ENCODE results near the gene OGN.

Gene OGN

DNA sequence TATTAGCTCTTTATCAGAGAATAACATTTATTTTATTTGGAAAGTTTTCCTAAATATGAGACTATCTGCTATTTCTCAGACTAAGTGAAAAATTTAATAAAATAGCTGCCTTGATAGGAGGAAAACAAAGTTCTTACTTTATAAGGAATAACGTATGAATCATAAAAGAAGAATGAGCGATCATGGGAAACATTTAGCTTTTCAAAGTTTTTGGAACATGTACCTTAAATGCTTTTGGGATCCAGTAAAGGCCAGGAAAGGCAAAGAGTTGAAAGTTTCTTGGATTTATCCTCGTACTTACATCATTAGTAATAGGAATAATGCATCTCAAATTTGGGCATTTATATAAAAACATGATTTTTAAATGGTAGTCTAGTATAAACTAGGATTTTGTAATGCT, 19.4 kb downstream of the OGN start:
- no peak overlapping the region for H3K27ac ChIP-seq (ENCODE audit: low read depth, low read length)

DNA sequence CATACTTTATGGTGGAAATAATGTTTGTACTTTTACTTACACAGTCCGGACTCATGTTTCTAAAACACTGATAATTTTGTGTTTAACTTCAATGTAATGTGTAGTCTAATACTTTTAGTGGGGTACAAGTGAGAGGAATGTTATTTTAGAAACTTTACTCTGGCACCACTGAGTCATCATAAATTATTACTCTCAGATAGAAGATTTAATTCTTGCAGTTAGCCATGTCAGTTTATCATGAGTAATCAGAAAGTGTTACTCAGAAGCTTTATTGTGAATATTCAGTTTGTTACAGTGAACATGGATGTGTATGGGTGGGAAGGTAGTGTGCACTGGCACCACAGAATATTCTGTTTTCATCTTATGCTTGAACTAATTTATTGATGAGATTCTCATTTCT, 20.0 kb downstream of the OGN start:
- Histone ChIP-seq H3K9ac (ENCODE audit: low read length in 5 of 5) (no peak overlapping the region), H3K4me1 (ENCODE audit: control insufficient read depth in 5 of 5, insufficient read depth in 5 of 5, low read length in 5 of 5) (peaks cover 0 to 9% (median 0%) of the 10 kb centered on the region in 5 donors), H3K4me3 (ENCODE audit: low read depth in 1 of 5, low read length in 5 of 5) (no peak overlapping the region), H3K27ac (ENCODE audit: low read depth, low read length) (no peak overlapping the region), H3K9me3 (ENCODE audit: control insufficient read depth in 5 of 5, low read length in 5 of 5) (no peaks in the 10 kb centered on the region), H3K36me3 (ENCODE audit: control insufficient read depth in 5 of 5, insufficient read depth in 5 of 5, low read length in 5 of 5) (peaks cover 0 to 2% (median 0%) of the 10 kb centered on the region in 5 donors), H3K27me3 (ENCODE audit: control insufficient read depth in 5 of 5, insufficient read depth in 4 of 5, low read length in 5 of 5) (no peaks in the 10 kb centered on the region)

More for the DNA sequence above, 19.4 kb downstream of the OGN start:
- Histone ChIP-seq H3K9ac (ENCODE audit: low read length in 5 of 5) (no peak overlapping the region), H3K4me3 (ENCODE audit: low read depth in 1 of 5, low read length in 5 of 5) (no peak overlapping the region), H3K36me3 (ENCODE audit: control insufficient read depth in 5 of 5, insufficient read depth in 5 of 5, low read length in 5 of 5) (peaks cover 0 to 2% (median 0%) of the 10 kb centered on the region in 5 donors), H3K9me3 (ENCODE audit: control insufficient read depth in 5 of 5, low read length in 5 of 5) (no peaks in the 10 kb centered on the region), H3K4me1 (ENCODE audit: control insufficient read depth in 5 of 5, insufficient read depth in 5 of 5, low read length in 5 of 5) (peaks cover 0 to 9% (median 0%) of the 10 kb centered on the region in 5 donors), H3K27me3 (ENCODE audit: control insufficient read depth in 5 of 5, insufficient read depth in 4 of 5, low read length in 5 of 5) (no peaks in the 10 kb centered on the region)

DNA sequence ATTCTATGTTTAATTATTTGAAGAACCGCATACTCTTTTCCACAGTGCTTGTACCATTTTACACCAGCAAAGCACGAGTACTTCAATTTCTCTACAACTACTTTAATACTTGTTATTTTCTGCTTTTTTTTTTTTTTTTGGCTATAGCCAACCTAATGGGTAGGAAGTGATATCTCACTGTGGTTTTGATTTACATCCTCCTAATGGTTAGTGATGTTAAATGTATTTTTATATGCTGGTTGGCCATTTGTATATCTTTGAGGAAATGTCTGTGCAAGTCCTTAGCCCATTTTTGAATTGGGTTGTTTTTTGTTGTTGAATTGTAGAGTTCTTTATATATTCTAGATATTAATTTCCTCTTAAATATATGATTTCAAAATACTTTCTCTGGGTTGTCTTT, 22.6 kb downstream of the OGN start:
- Histone ChIP-seq H3K36me3 (ENCODE audit: control insufficient read depth in 5 of 5, insufficient read depth in 5 of 5, low read length in 5 of 5) (peaks cover 0 to 2% (median 0%) of the 10 kb centered on the region in 5 donors), H3K9me3 (ENCODE audit: control insufficient read depth in 5 of 5, low read length in 5 of 5) (no peaks in the 10 kb centered on the region), H3K4me1 (ENCODE audit: control insufficient read depth in 5 of 5, insufficient read depth in 5 of 5, low read length in 5 of 5) (peaks cover 0 to 9% (median 0%) of the 10 kb centered on the region in 5 donors), H3K9ac (ENCODE audit: low read length in 5 of 5) (no peak overlapping the region), H3K27ac (ENCODE audit: low read depth, low read length) (no peak overlapping the region), H3K4me3 (ENCODE audit: low read depth in 1 of 5, low read length in 5 of 5) (no peak overlapping the region), H3K27me3 (ENCODE audit: control insufficient read depth in 5 of 5, insufficient read depth in 4 of 5, low read length in 5 of 5) (no peaks in the 10 kb centered on the region)

DNA sequence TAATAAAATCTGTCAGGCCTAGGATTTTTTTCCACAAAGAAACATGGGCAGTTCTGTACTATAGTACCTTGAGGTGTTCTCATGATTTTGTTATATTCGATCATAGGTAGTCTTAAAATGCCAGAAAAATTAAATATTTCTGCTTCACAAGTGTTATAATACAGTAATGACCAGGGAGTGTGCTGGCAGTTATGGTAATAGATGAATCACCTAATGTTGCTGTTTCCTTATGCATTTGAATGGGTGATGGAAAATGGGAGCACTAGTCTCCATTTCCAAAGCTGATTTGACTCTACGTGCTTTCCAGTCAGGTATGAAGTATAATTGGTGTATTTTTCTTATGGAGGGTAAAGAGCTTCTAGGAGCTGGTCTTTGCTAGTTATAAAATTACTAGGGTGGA, 23.8 kb downstream of the OGN start:
- H3K4me3 ChIP-seq (ENCODE audit: low read depth in 1 of 5, low read length in 5 of 5), result no peak overlapping the region

DNA sequence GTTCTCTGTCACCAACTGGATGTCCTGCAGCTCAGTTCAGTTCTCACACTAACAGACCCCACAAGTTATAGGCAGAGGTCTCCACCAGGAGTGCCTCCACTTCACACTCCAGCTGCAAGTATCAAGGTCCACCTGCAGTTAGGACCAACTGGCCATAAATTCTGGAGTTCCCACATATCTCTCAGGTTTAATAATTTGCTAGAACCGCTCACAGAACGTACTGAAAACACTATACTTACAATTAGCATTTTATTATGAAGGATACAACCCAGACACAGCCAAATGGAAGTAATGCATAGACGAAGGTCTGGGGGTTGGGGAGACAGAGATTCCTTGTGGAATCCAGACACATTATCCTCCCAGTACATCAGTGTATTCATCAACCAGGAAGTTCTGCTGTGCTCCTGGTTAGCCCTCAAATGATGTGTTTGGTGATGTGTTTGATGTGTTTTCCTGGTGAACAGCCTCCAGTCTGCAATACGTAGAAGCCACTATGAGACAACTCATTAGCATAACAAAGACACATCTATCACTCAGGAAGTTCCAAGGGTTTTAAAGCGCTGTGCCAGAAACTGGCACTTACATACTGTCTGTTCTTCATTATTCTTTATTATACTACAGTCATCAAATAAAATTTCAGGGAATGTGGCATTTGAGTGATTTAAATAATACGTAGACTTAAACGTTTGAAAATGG, 25.4 kb downstream of the OGN start:
- H3K4me1 ChIP-seq (ENCODE audit: control insufficient read depth in 5 of 5, insufficient read depth in 5 of 5, low read length in 5 of 5), result no peaks in the 10 kb centered on the region
- H3K27ac ChIP-seq (ENCODE audit: low read depth, low read length), result no peak overlapping the region
- H3K9me3 ChIP-seq (ENCODE audit: control insufficient read depth in 5 of 5, low read length in 5 of 5), result no peaks in the 10 kb centered on the region
- H3K4me3 ChIP-seq (ENCODE audit: low read depth in 1 of 5, low read length in 5 of 5), result no peak overlapping the region
- H3K36me3 ChIP-seq (ENCODE audit: control insufficient read depth in 5 of 5, insufficient read depth in 5 of 5, low read length in 5 of 5), result peaks cover 0 to 2% (median 0%) of the 10 kb centered on the region in 5 donors
- no peaks in the 10 kb centered on the region for H3K27me3 ChIP-seq (ENCODE audit: control insufficient read depth in 5 of 5, insufficient read depth in 4 of 5, low read length in 5 of 5)
- no peak overlapping the region for H3K9ac ChIP-seq (ENCODE audit: low read length in 5 of 5)

More for the DNA sequence above, 23.8 kb downstream of the OGN start:
- H3K4me1 ChIP-seq (ENCODE audit: control insufficient read depth in 5 of 5, insufficient read depth in 5 of 5, low read length in 5 of 5), result peaks cover 0 to 6% (median 0%) of the 10 kb centered on the region in 5 donors
- H3K9ac ChIP-seq (ENCODE audit: low read length in 5 of 5), result no peak overlapping the region
- H3K36me3 ChIP-seq (ENCODE audit: control insufficient read depth in 5 of 5, insufficient read depth in 5 of 5, low read length in 5 of 5), result peaks cover 0 to 2% (median 0%) of the 10 kb centered on the region in 5 donors
- no peak overlapping the region for H3K27ac ChIP-seq (ENCODE audit: low read depth, low read length)
- H3K27me3 ChIP-seq (ENCODE audit: control insufficient read depth in 5 of 5, insufficient read depth in 4 of 5, low read length in 5 of 5), result no peaks in the 10 kb centered on the region
- no peaks in the 10 kb centered on the region for H3K9me3 ChIP-seq (ENCODE audit: control insufficient read depth in 5 of 5, low read length in 5 of 5)

DNA sequence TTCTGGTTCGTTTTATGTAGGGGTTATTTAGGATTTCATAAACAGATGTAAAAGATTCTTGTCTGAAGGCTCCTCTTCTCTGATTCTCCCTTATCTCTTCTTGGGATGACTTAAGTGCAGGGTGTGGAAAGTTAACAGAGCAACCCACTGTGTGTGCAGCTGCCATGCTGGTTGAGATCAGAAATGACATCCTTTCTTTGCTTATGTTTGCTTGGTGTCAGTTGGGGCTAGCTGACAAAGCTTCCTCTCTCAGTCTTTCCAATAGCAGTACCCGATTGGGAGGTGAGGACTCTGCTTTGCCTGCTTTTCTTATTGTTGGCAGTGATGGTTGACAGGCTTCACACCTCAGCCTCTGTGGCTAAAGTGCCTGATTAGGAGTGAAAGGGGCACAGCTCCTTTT, 26.5 kb downstream of the OGN start:
- Histone ChIP-seq H3K4me1 (ENCODE audit: control insufficient read depth in 5 of 5, insufficient read depth in 5 of 5, low read length in 5 of 5) (no peaks in the 10 kb centered on the region), H3K9ac (ENCODE audit: low read length in 5 of 5) (no peak overlapping the region), H3K27ac (ENCODE audit: low read depth, low read length) (no peak overlapping the region), H3K9me3 (ENCODE audit: control insufficient read depth in 5 of 5, low read length in 5 of 5) (no peaks in the 10 kb centered on the region), H3K36me3 (ENCODE audit: control insufficient read depth in 5 of 5, insufficient read depth in 5 of 5, low read length in 5 of 5) (peaks cover 0 to 2% (median 0%) of the 10 kb centered on the region in 5 donors), H3K4me3 (ENCODE audit: low read depth in 1 of 5, low read length in 5 of 5) (no peak overlapping the region), H3K27me3 (ENCODE audit: control insufficient read depth in 5 of 5, insufficient read depth in 4 of 5, low read length in 5 of 5) (no peaks in the 10 kb centered on the region)

DNA sequence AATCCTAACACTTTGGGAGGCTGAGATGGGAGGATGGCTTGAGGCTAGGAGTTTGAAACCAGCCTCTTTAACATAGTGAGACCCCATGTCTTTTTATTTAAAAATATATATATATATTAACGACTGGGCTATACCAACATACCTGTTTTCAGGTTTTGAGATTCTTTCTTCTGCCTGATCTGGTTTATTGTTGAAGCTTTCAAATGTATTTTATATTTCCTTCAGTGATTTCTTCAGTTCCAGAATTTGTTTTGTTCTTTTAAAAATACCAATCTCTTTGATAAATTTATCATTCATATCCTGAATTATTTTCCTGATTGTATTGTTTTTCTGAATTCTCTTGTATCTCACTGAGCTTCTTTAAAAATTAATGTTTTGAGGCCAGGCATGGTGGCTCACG, 31.2 kb downstream of the OGN start:
- no peaks in the 10 kb centered on the region for H3K4me1 ChIP-seq (ENCODE audit: control insufficient read depth in 5 of 5, insufficient read depth in 5 of 5, low read length in 5 of 5)
- H3K27ac ChIP-seq (ENCODE audit: low read depth, low read length), result no peak overlapping the region
- H3K27me3 ChIP-seq (ENCODE audit: control insufficient read depth in 5 of 5, insufficient read depth in 4 of 5, low read length in 5 of 5), result no peaks in the 10 kb centered on the region
- no peak overlapping the region for H3K4me3 ChIP-seq (ENCODE audit: low read depth in 1 of 5, low read length in 5 of 5)
- no peaks in the 10 kb centered on the region for H3K36me3 ChIP-seq (ENCODE audit: control insufficient read depth in 5 of 5, insufficient read depth in 5 of 5, low read length in 5 of 5)
- peaks cover 0 to 3% (median 0%) of the 10 kb centered on the region in 5 donors for H3K9me3 ChIP-seq (ENCODE audit: control insufficient read depth in 5 of 5, low read length in 5 of 5)
- H3K9ac ChIP-seq (ENCODE audit: low read length in 5 of 5), result no peak overlapping the region

DNA sequence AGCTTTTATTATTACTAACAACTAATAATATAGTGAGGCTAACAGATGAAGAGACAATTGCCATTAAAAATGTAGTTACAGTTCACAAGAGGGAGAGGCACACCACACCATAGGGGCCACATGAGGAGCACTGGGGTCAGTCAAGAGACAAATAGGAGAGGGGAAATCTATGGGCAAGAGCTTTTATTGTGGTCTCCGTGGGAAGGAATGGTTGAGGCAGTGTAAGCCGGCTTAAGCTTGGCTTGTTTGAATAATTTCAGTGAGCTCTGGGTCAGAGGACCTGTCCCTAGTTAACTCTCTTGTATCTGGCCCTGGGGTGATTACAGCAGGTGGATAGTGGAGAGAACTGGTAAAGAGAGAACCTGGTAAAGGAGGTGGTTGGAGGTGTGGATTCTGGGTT, 35.3 kb downstream of the OGN start:
- Histone ChIP-seq H3K36me3 (ENCODE audit: control insufficient read depth in 5 of 5, insufficient read depth in 5 of 5, low read length in 5 of 5) (no peaks in the 10 kb centered on the region), H3K4me1 (ENCODE audit: control insufficient read depth in 5 of 5, insufficient read depth in 5 of 5, low read length in 5 of 5) (no peaks in the 10 kb centered on the region), H3K27me3 (ENCODE audit: control insufficient read depth in 5 of 5, insufficient read depth in 4 of 5, low read length in 5 of 5) (no peaks in the 10 kb centered on the region), H3K9me3 (ENCODE audit: control insufficient read depth in 5 of 5, low read length in 5 of 5) (peaks cover 0 to 3% (median 0%) of the 10 kb centered on the region in 5 donors), H3K27ac (ENCODE audit: low read depth, low read length) (no peak overlapping the region), H3K9ac (ENCODE audit: low read length in 5 of 5) (no peak overlapping the region), H3K4me3 (ENCODE audit: low read depth in 1 of 5, low read length in 5 of 5) (no peak overlapping the region)

DNA sequence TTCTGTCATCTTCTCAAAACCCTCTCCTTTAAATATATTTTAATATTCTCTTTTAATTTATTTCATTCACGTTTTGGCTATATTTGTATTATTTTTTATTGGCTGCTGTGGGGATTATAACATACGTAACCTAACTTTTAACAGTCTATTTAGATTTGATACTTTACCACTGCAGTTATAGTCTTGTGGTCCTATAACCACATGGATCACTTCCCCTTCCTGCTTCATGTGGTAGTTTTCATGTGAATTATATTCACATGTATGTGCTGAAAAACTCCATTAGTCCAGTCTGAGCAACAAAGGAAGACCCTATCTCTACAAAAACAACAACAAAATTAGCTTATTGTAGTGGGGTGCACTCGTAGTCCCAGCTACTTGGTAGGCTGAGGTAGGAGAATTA, 44.3 kb downstream of the OGN start:
- H3K9ac ChIP-seq (ENCODE audit: low read length in 5 of 5), result no peak overlapping the region

DNA sequence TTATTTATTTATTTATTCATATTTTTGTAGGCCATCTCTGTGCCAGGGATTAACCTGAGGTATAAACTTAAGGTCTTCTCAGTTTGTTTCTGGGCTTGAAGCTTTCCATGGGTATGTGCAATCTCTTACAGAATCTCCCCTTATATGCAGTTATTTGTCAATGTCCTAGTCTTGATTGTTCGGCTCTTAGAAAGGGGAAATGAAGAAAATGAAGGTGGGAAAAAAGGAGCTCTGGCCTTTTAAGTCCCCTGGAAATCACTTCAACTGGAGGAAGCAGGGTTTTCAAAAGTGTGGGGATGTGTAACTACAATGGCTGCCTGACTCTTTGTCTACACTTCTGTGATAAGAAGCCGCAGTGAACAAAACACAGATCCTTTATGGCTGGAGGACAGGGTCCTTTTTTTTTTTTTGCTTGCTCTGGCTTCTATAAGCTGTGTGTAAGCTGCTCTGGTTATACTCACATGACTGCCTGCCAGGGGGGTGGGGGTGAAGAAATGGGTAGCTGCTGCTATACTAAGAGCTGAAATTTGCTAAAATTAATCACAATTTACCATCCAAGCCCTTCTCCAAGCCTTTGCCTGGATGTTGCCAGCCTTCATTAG, 44.9 kb downstream of the OGN start:
- no peaks in the 10 kb centered on the region for H3K36me3 ChIP-seq (ENCODE audit: control insufficient read depth in 5 of 5, insufficient read depth in 5 of 5, low read length in 5 of 5)
- H3K4me1 ChIP-seq (ENCODE audit: control insufficient read depth in 5 of 5, insufficient read depth in 5 of 5, low read length in 5 of 5), result no peaks in the 10 kb centered on the region
- H3K27me3 ChIP-seq (ENCODE audit: control insufficient read depth in 5 of 5, insufficient read depth in 4 of 5, low read length in 5 of 5), result no peaks in the 10 kb centered on the region
- no peak overlapping the region for H3K4me3 ChIP-seq (ENCODE audit: low read depth in 1 of 5, low read length in 5 of 5)
- no peak overlapping the region for H3K27ac ChIP-seq (ENCODE audit: low read depth, low read length)
- no peak overlapping the region for H3K9ac ChIP-seq (ENCODE audit: low read length in 5 of 5)
- H3K9me3 ChIP-seq (ENCODE audit: control insufficient read depth in 5 of 5, low read length in 5 of 5), result peaks cover 0 to 3% (median 0%) of the 10 kb centered on the region in 5 donors

More for the DNA sequence above, 44.3 kb downstream of the OGN start:
- H3K27me3 ChIP-seq (ENCODE audit: control insufficient read depth in 5 of 5, insufficient read depth in 4 of 5, low read length in 5 of 5), result no peaks in the 10 kb centered on the region
- no peak overlapping the region for H3K27ac ChIP-seq (ENCODE audit: low read depth, low read length)
- peaks cover 0 to 3% (median 0%) of the 10 kb centered on the region in 5 donors for H3K9me3 ChIP-seq (ENCODE audit: control insufficient read depth in 5 of 5, low read length in 5 of 5)
- no peak overlapping the region for H3K4me3 ChIP-seq (ENCODE audit: low read depth in 1 of 5, low read length in 5 of 5)
- H3K4me1 ChIP-seq (ENCODE audit: control insufficient read depth in 5 of 5, insufficient read depth in 5 of 5, low read length in 5 of 5), result no peaks in the 10 kb centered on the region
- no peaks in the 10 kb centered on the region for H3K36me3 ChIP-seq (ENCODE audit: control insufficient read depth in 5 of 5, insufficient read depth in 5 of 5, low read length in 5 of 5)

Data from subcutaneous abdominal adipose tissue (tissue), 5 donors.